DMS114 treated with DMSO at 0.1 percent for 48 hours (cell line): ENCODE data around the gene RAI14.
"Not testable (repeated sequence)": the region's sequence is repeated elsewhere in the genome, so short reads cannot be mapped to it uniquely, and the experiment has no call there.

ENCODE experiments used
- DNase-seq: peaks from one replicate; lab custom pipeline; 2025; ENCODE audit not compliant: unreplicated experiment; lab: John Stamatoyannopoulos, UW

The RAI14 gene

GRCh38 chr5:34697308-34698108 is 41.4 kb downstream of the RAI14 start:
- DNase-seq, result no peak

- no peak for DNase-seq
Measured at GRCh38 chr5:34698109-34698419, 41.9 kb downstream of the RAI14 start.

GRCh38 chr5:34698754-34699153 is 42.6 kb downstream of the RAI14 start:
- DNase-seq, result no peak

GRCh38 chr5:34699155-34700077 is 43.3 kb downstream of the RAI14 start:
- no peak for DNase-seq

GRCh38 chr5:34700078-34700452 is 43.9 kb downstream of the RAI14 start:
- no peak for DNase-seq

- not testable (repeated sequence) for DNase-seq
Measured at GRCh38 chr5:34701442-34701841, 45.3 kb downstream of the RAI14 start.

GRCh38 chr5:34703767-34704713 is 47.9 kb downstream of the RAI14 start:
- no peak for DNase-seq

GRCh38 chr5:34706084-34706483 is 50.0 kb downstream of the RAI14 start:
- no peak for DNase-seq

GRCh38 chr5:34707451-34708107 is 51.5 kb downstream of the RAI14 start:
- DNase-seq, result no peak

GRCh38 chr5:34708777-34709176 is 52.6 kb downstream of the RAI14 start:
- DNase-seq, result no peak

- no peak for DNase-seq
Measured at GRCh38 chr5:34709861-34710673, 53.9 kb downstream of the RAI14 start.

GRCh38 chr5:34712565-34712964 is 56.4 kb downstream of the RAI14 start:
- no peak for DNase-seq

- DNase-seq, result no peak
Measured at GRCh38 chr5:34715711-34716110, 59.6 kb downstream of the RAI14 start.

- DNase-seq, result no peak
Measured at GRCh38 chr5:34716986-34717385, 60.9 kb downstream of the RAI14 start.

- DNase-seq, result no peak
Measured at GRCh38 chr5:34717426-34718327, 61.5 kb downstream of the RAI14 start.

GRCh38 chr5:34718516-34718915 is 62.4 kb downstream of the RAI14 start:
- DNase-seq, result no peak

GRCh38 chr5:34719029-34719428 is 62.9 kb downstream of the RAI14 start:
- DNase-seq, result no peak

- DNase-seq, result no peak
Measured at GRCh38 chr5:34721327-34721726, 65.2 kb downstream of the RAI14 start.

GRCh38 chr5:34722183-34722582 is 66.1 kb downstream of the RAI14 start:
- DNase-seq, result no peak
